K562 (cell line): ENCODE results near the gene EVA1B. TPM values are rescaled to one million over a fixed set of nuclear protein-coding genes. Genes with fewer than 3 reads are reported as not detected.

Experiments used
- HDAC1 ChIP-seq, 2 experiments: fragments of 450-650 bp; IDR thresholded peaks; 2 replicates each; pipeline ENCODE4 v1.6.1; 2016 to 2017; ENCODE audit warnings: inconsistent platforms in 1 of 2, mild to moderate bottlenecking in 1 of 2, moderate library complexity in 1 of 2
- POLR2G ChIP-seq: fragments of 200-400 bp; formaldehyde crosslinking; IDR thresholded peaks from 2 replicates; pipeline ENCODE4 v1.6.1; 2017; ENCODE audit warnings: low read depth, mild to moderate bottlenecking, antibody characterized with exemption, low read length, moderate library complexity
- RB1 ChIP-seq: fragments of 450-650 bp; IDR thresholded peaks from 2 replicates; pipeline ENCODE4 v1.6.1; 2017; ENCODE audit warnings: low read depth, mild to moderate bottlenecking
- REST ChIP-seq, 2 experiments: fragments of 450-650 bp; formaldehyde crosslinking in 1 of 2; IDR thresholded peaks; 2 replicates each; pipeline versions ENCODE4 v1.4.0 to v1.6.1; 2014 to 2020; ENCODE audit warnings: mild to moderate bottlenecking in 2 of 2, borderline replicate concordance in 1 of 2, low read depth in 1 of 2
- SP2 ChIP-seq: IDR thresholded peaks from 2 replicates; pipeline ENCODE4 v1.6.1; 2011; ENCODE audit warnings: mild to moderate bottlenecking, low read depth, low read length, moderate library complexity; ENCODE audit not compliant: poor library complexity, severe bottlenecking; ENCODE audit errors: extremely low read depth
- TARDBP ChIP-seq: fragments of 450-650 bp; IDR thresholded peaks from 2 replicates; pipeline ENCODE4 v1.6.1; 2016
- ZBTB11 ChIP-seq, 3 experiments: fragments of 200-800 bp in 1 of 3; fragments of 250-450 bp in 1 of 3; fragments of 450-650 bp in 1 of 3; sonication (Bioruptor Pico) in 1 of 3; sonication (Bioruptor generic) in 1 of 3; formaldehyde crosslinking in 1 of 3; IDR thresholded peaks; 2 replicates each; pipeline versions ENCODE4 v1.6.1 to v1.8.0; 2016 to 2022; ENCODE audit warnings: mild to moderate bottlenecking in 2 of 3, missing genetic modification characterization in 2 of 3, missing compliant biosample characterization in 1 of 3, moderate library complexity in 1 of 3
- ZNF408 ChIP-seq: fragments of 250-450 bp; sonication (Bioruptor Pico); IDR thresholded peaks from 2 replicates; pipeline ENCODE4 v1.4.0; 2020; ENCODE audit warnings: low read depth, mild to moderate bottlenecking, moderate library complexity
- ZNF639 ChIP-seq, 2 experiments: fragments of 200-800 bp in 1 of 2; sonication (Bioruptor generic) in 1 of 2; sonication (generic) in 1 of 2; formaldehyde crosslinking in 1 of 2; IDR thresholded peaks in 1 of 2; conservative IDR thresholded peaks in 1 of 2; 2 replicates each; pipeline versions ENCODE4 v1.5.0 to v1.6.1; 2016 to 2020; ENCODE audit warnings: missing compliant biosample characterization in 1 of 2, missing genetic modification characterization in 1 of 2, missing genetic modification reagents in 1 of 2
- polyA plus RNA-seq, 8 experiments: library from polyadenylated mRNA; depleted of rRNA in 4 of 8; stranded (reverse) in 5 of 8; unstranded in 3 of 8; fragments of >200 nt; fragmentation: Nextera tagmentation in 2 of 8; fragmentation: Illumina TruSeq in 1 of 8; extraction: Ambion mirVana in 2 of 8; extraction: Trizol in 1 of 8; gene quantifications; 2 replicates each; pipeline versions ENCODE4 v1.2.1 to v1.2.3, GENCODE V29; 2011 to 2014; ENCODE audit warnings: inconsistent platforms in 1 of 8, missing spikeins in 1 of 8
- total RNA-seq, 7 experiments: library from RNA; depleted of rRNA in 6 of 7; stranded (reverse); fragments of >200 nt in 6 of 7; fragmentation: Illumina TruSeq in 2 of 7; extraction: Trizol in 2 of 7; gene quantifications; 2 replicates each; pipeline versions ENCODE4 v1.2.1 to v1.2.3, GENCODE V29; 2011 to 2021; ENCODE audit warnings: low replicate concordance in 1 of 7
- TF ChIP-seq, protein P1 (sequence below): sonication (generic); formaldehyde crosslinking; IDR thresholded peaks from 2 replicates; pipeline ENCODE4 v1.8.0; 2022; ENCODE audit warnings: mild to moderate bottlenecking, missing genetic modification reagents

Gene EVA1B
- total and polyA plus RNA-seq, 9 of the 15 experiments (the other 6 are each of a cell fraction or from before 2014, with no cell fraction given): 0.08 to 65.7 (median 2.4) TPM

DNA sequence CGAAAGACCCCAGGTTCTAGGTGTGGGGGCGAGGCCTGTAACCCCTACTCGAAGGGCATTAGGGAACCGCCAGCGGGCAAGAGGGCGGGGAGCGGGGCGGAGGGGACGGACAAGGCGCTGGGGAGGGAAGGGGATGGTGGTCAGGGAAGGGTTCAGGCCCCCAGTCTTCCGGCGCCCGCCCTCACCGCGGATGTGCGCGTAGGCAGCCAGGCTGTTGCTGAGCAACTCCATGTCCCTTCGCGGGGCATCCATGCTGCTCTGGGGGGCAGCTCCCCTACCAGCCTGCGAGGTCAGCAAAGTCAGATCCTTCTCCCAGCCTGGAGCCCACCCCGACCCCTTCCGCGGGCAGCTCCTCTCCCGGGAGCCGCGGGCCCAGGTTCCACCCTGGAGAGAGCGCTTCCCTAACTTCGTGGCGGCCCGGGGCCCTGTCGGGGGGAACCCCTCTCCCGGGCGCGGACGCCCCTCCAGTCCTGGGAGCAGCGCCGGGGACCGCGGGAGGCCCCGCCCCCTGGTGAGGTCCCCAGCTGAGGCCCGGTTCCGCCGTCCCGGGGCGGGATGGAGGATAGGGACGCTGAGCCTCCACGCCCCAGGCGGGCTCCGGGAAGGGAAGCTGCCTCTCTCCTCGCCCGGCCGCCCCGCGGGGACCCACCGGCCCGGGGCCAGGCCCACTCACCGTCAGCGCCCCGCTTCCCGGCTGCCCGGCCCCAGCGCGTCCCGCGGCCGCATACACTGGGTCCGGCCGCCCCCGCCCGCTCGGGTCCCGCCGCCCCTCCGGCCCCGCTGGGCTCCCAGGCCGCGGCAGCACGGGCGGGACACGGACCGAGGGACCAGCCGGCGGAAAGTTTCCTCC is 434 bp downstream of the EVA1B start (continued):
- TF ChIP-seq REST (IDR thresholded peaks at IDR 0.05; ENCODE audit: borderline replicate concordance) (no peak), REST (CRISPR knock-in tag; IDR thresholded peaks at IDR 0.05; ENCODE audit: low read depth) (peak; percentile 50; the same call in 1 of the 2 replicates), POLR2G (peak; percentile 71), RB1 (peak; percentile 43; the same call in 1 of the 2 replicates), ZNF408 (CRISPR knock-in tag) (no peak), ZNF639 (CRISPR knock-in tag; conservative IDR thresholded peaks at IDR 0.05 in 1 of 2, IDR thresholded peaks at IDR 0.05 in 1 of 2) (0 out of 4 replicates have a peak, but pooled peaks of 1 of the 2 experiments have one; percentile 28), ZBTB11 (CRISPR knock-in tag; IDR thresholded peaks at IDR 0.05) (peak in 1 of 3 experiments; percentile 91; a peak in 2 of 6 replicates), TARDBP (peak; percentile 31; the same call in 1 of the 2 replicates), HDAC1 (IDR thresholded peaks at IDR 0.05) (peak in 1 of 2 experiments; percentile 30; a peak in 1 of 4 replicates), SP2 (no peak)
- TF ChIP-seq, protein P1, sequence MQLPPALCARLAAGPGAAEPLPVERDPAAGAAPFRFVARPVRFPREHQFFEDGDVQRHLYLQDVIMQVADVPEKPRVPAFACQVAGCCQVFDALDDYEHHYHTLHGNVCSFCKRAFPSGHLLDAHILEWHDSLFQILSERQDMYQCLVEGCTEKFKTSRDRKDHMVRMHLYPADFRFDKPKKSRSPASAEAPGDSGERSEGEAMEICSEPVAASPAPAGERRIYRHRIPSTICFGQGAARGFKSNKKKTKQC (CRISPR knock-in tag): 0 out of 2 replicates have a peak, but pooled peaks have one; percentile 41
